Colonic mucosa (tissue), 4 donors: Measurements from ENCODE around the gene CPAMD8. TPM values are rescaled to one million over a fixed set of nuclear protein-coding genes. Genes with fewer than 3 reads are reported as not detected.

ENCODE experiments used
- DNase-seq: peaks from one replicate; pipeline ENCODE4 v3.0.0-alpha.2; 2020
- H3K27ac ChIP-seq: fragments of 200-600 bp; one replicate; pipeline ENCODE4 v1.8.0; 2021
- H3K27me3 ChIP-seq: fragments of 200-600 bp; one replicate; pipeline ENCODE4 v1.8.0; 2021
- H3K36me3 ChIP-seq: fragments of 200-600 bp; one replicate; pipeline ENCODE4 v1.8.0; 2021
- H3K4me1 ChIP-seq: fragments of 200-600 bp; one replicate; pipeline ENCODE4 v1.8.0; 2021; ENCODE audit warnings: mild to moderate bottlenecking
- H3K4me3 ChIP-seq: fragments of 200-600 bp; one replicate; pipeline ENCODE4 v1.8.0; 2021
- H3K9ac ChIP-seq, 2 donors: one replicate each; pipeline ENCODE4 v1.7.0; 2013; ENCODE audit warnings: control low read depth in 2 of 2, low read depth in 2 of 2, low read length in 2 of 2
- H3K9me3 ChIP-seq: fragments of 200-600 bp; one replicate; pipeline ENCODE4 v1.8.0; 2021
- intact Hi-C: fragments of 100-400 bp; cut with DNase I; formaldehyde crosslinking; loops from one replicate; pipeline ENCODE4 v1.14.1; 2022
- total RNA-seq, 2 donors: library from RNA; stranded (reverse); fragmentation: NEBNext Ultra II Directional in 1 of 2; extraction: Animal tissue kit (Norgen Biotek cat#: 25700) in 1 of 2; gene quantifications; one replicate each; pipeline ENCODE4 v1.2.1, GENCODE V29; 2021
- TF ChIP-seq, protein P1 (sequence below): fragments of 200-600 bp; IDR thresholded peaks from one replicate; pipeline ENCODE4 v1.8.0; 2022; ENCODE audit warnings: antibody characterized with exemption, mild to moderate bottlenecking
- donor health status: healthy.
- donor health status: DM: no; HTN: no; CAD: no.
- donor health status: DM: no; HTN: no; CAD: no.

The CPAMD8 gene
- total RNA-seq, 2 donors from 2014 or later: 1.8 to 3.5 TPM

DNA sequence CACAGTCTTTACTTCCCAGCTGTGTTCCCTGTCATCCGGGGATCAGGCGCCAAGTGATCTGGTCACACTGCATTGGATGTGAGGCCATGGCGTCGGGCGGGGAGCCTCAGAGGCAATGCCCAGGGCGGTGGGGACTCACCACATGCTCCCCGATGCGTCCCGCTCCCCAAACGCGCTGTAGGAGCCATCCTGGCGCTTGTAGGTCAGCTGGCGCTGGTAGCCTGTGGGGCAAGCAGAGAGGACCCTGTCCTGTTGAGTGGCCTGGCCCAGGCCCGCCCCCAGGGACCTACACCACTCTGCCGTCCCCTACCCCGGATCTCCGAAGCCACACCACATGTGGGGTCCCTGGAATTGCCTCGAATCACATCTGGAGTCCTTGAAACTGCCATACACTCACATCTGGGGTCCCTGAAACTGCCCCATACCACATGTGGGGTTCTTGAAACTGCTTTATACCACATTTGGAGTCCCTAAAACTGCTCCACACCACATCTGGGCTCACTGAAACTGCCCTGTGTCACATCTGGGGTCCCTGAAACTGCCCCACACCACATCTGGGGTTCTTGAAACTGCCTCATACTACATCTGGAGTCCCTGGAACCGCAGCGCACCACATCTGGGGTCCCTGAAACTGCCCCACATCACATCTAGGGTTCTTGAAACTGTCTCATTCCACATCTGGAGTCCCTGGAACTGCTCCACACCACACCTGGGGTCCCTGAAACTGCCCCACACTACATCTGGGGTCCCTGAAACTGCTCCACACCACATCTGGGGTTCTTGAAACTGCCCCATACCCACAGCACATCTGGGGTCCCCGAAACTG lies 104.6 kb downstream of the CPAMD8 start:
- intact Hi-C loops: no loop called here
- Histone ChIP-seq H3K4me1 (no peaks in the 10 kb centered on the region), H3K27ac (no peak overlapping the region), H3K27me3 (no peaks in the 10 kb centered on the region), H3K9ac (no peak overlapping the region), H3K9me3 (no peaks in the 10 kb centered on the region), H3K4me3 (no peak overlapping the region), H3K36me3 (no peaks in the 10 kb centered on the region)
- TF ChIP-seq, protein P1, sequence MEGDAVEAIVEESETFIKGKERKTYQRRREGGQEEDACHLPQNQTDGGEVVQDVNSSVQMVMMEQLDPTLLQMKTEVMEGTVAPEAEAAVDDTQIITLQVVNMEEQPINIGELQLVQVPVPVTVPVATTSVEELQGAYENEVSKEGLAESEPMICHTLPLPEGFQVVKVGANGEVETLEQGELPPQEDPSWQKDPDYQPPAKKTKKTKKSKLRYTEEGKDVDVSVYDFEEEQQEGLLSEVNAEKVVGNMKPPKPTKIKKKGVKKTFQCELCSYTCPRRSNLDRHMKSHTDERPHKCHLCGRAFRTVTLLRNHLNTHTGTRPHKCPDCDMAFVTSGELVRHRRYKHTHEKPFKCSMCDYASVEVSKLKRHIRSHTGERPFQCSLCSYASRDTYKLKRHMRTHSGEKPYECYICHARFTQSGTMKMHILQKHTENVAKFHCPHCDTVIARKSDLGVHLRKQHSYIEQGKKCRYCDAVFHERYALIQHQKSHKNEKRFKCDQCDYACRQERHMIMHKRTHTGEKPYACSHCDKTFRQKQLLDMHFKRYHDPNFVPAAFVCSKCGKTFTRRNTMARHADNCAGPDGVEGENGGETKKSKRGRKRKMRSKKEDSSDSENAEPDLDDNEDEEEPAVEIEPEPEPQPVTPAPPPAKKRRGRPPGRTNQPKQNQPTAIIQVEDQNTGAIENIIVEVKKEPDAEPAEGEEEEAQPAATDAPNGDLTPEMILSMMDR: no peak
- DNase-seq: no peak

DNA sequence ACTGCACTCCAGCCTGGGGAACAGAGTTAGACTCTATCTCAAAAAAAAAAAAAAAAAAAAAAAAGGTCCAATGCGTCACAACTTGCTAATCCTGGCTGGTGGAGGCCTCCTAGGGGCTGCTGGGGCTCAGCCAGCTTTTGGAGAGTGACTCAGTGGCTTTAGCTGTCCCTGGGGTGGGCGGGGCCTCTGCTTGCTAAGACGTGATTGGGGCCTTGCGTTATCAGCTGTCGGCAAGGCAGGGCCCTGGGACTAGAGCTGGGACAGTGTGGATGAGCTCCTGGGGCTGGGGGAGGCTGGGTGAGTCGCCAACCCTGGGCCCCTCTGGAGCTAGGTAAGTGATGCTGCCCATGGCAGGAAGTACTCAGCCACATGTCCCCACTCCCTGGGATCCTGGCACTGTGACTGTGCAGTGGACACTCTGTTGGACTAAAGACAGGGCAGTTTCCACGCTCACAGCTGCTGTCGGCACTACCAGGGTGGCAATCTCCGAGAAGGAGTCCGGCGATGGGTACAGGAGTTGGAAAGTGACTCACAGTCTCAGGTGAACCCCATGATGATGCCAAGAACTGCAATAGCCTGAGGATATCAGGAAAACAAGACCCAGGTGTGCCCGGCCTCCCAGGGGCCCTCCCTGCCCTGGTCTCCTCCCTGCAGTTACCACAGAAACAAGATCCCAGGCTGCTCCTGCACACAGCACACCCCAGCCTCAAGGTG lies 105.6 kb downstream of the CPAMD8 start:
- Histone ChIP-seq H3K4me1 (no peaks in the 10 kb centered on the region), H3K27ac (no peak overlapping the region), H3K9ac (no peak overlapping the region), H3K4me3 (no peak overlapping the region), H3K27me3 (no peaks in the 10 kb centered on the region), H3K36me3 (no peaks in the 10 kb centered on the region), H3K9me3 (no peaks in the 10 kb centered on the region)
- TF ChIP-seq, protein P1: no peak
- no peak for DNase-seq
- intact Hi-C loops: no loop called here

DNA sequence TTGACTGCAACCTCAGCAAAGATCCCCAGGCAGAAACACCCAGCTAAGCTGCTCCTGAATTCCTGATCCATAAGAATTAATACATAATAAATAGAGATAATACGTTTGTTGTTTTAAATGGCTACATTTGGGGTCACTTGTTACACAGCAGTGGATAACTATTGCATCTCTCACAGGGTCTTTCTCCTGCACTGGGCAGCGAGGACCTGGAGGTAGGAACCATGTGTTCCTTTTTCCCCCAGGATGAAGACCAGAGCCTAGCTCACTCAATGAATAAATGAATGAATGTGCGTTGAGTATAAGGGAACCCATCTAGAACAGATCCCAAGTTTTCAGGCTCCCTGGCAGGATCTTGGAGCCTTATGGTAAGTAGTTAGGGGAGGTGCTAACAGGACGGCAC lies 107.1 kb downstream of the CPAMD8 start:
- H3K36me3 ChIP-seq: no peaks in the 10 kb centered on the region
- no peaks in the 10 kb centered on the region for H3K9me3 ChIP-seq
- H3K27ac ChIP-seq: no peak overlapping the region
- TF ChIP-seq, protein P1: no peak
- no peak for DNase-seq
- H3K27me3 ChIP-seq: no peaks in the 10 kb centered on the region
- H3K4me1 ChIP-seq: no peaks in the 10 kb centered on the region
- no peak overlapping the region for H3K4me3 ChIP-seq
- no peak overlapping the region for H3K9ac ChIP-seq
- intact Hi-C loops: no loop called here

DNA sequence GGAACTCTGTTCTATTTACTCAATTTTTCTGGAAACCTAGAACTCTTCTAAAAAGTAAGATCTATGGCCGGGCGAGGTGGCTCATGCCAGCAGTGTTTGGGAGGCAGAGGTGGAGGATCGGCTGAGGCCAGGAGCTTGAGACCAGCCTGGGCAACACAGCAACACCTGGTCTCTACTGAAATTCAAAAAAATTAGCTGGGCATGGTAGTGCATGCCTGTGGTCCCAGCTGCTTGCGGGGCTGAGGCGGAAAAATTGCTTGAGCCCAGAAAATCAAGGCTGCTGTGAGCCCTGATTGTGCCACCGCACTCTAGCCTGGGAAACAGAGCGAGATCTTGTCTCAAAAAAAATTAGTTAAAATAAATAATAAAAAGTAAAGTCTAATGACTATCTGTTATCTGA lies 109.2 kb downstream of the CPAMD8 start:
- no peak for DNase-seq
- Histone ChIP-seq H3K9me3 (no peaks in the 10 kb centered on the region), H3K27ac (no peak overlapping the region), H3K4me1 (no peaks in the 10 kb centered on the region), H3K4me3 (no peak overlapping the region), H3K27me3 (no peaks in the 10 kb centered on the region), H3K36me3 (no peaks in the 10 kb centered on the region), H3K9ac (no peak overlapping the region)
- TF ChIP-seq, protein P1: no peak
- intact Hi-C loops: no loop called here

DNA sequence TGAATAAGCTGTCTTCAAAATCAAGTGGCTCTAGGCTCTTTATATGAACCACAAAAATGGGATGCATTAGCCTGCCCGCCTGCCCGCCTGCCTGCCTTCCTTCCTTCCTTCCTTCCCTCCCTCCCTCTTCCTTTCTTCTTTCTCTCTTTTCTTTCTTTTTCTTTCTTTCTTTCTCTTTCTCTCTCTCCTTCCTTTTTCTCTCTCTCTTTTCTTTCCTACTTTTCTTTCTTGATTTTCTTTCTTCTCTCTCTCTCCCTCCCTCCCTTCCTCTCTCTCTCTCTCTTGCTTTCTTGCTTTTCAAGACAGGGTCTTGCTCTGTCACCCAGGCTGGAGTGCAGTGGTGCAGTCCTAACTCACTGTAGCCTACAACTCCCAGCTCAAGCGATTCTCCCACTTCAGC lies 110.9 kb downstream of the CPAMD8 start:
- TF ChIP-seq, protein P1: no peak
- Histone ChIP-seq H3K27me3 (no peaks in the 10 kb centered on the region), H3K4me3 (no peak overlapping the region), H3K9me3 (no peaks in the 10 kb centered on the region), H3K27ac (no peak overlapping the region), H3K9ac (no peak overlapping the region), H3K4me1 (no peaks in the 10 kb centered on the region), H3K36me3 (no peaks in the 10 kb centered on the region)
- no peak for DNase-seq
- intact Hi-C loops: no loop called here
